H1 (cell line): ENCODE measurements around the gene TSC2. TPM values are rescaled to one million over a fixed set of nuclear protein-coding genes. Genes with fewer than 3 reads are reported as not detected.

Source experiments
- GTF2F1 ChIP-seq: IDR thresholded peaks from 2 replicates; pipeline ENCODE4 v1.6.1; 2012; ENCODE audit warnings: low read depth, low read length, improper control_type of control experiment, borderline replicate concordance
- SP2 ChIP-seq: IDR thresholded peaks from 2 replicates; pipeline ENCODE4 v1.6.1; 2012; ENCODE audit warnings: mild to moderate bottlenecking, low read length, inconsistent platforms
- TAF7 ChIP-seq: optimal IDR thresholded peaks from 2 replicates; pipeline ENCODE3; 2011; ENCODE audit warnings: low read depth, mild to moderate bottlenecking, inconsistent platforms, low read length, moderate library complexity, borderline replicate concordance
- polyA plus RNA-seq, 7 experiments: library from polyadenylated mRNA; depleted of rRNA in 3 of 7; stranded (reverse) in 5 of 7; unstranded in 2 of 7; fragments of >200 nt in 5 of 7; fragments of 200-250 nt in 2 of 7; gene quantifications; 1 replicate in 5 of 7; 2 replicates in 1 of 7; 4 replicates in 1 of 7; pipeline versions ENCODE4 v1.2.1 to v1.2.3, GENCODE V29; 2011 to 2013; ENCODE audit warnings: missing spikeins in 2 of 7, mixed read lengths in 2 of 7
- total RNA-seq: library from RNA; stranded (reverse); fragmentation: NEBNext Ultra II Directional; extraction: Animal tissue kit (Norgen Biotek cat#: 25700); gene quantifications from 2 replicates; pipeline ENCODE4 v1.2.1, GENCODE V29; 2021

The TSC2 gene
- total and polyA plus RNA-seq, 2 of the 8 experiments (the other 6 are each of a cell fraction or from before 2014, with no cell fraction given): 65.9 to 96.6 TPM

GRCh38 chr16:2003827-2004641 is 43.8 kb upstream of the TSC2 start (continued):
- TF ChIP-seq GTF2F1 (no peak), TAF7 (peak; percentile 76), SP2 (no peak)
